Stimulated activated CD8-positive, alpha-beta memory T cell treated with anti-CD3 and anti-CD28 coated beads, Interleukin-12 subunit alpha, Interleukin-12 subunit beta, amount 100 ng/mL, for 4 hours (primary cell): ENCODE results near the gene TRIM62.

Experiments used
- DNase-seq: peaks from one replicate; pipeline ENCODE4 v3.0.0-alpha.2; 2020; ENCODE audit warnings: low read depth

TRIM62 gene

GRCh38 chr1:33180226-33180910, 1.5 kb downstream of the TRIM62 start:
- DNase-seq = no peak

GRCh38 chr1:33178836-33179439, 2.9 kb downstream of the TRIM62 start:
- DNase-seq = no peak

- DNase-seq = no peak
These were observed 3.8 kb downstream of the TRIM62 start for GRCh38 chr1:33177996-33178540.

GRCh38 chr1:33176887-33177286, 5.0 kb downstream of the TRIM62 start:
- no peak for DNase-seq

GRCh38 chr1:33176362-33176850, 5.4 kb downstream of the TRIM62 start:
- no peak for DNase-seq

GRCh38 chr1:33175865-33176264, 6.0 kb downstream of the TRIM62 start:
- DNase-seq = no peak

- DNase-seq = no peak
These were observed 8.8 kb downstream of the TRIM62 start for GRCh38 chr1:33173091-33173490.

GRCh38 chr1:33171977-33172813, 9.6 kb downstream of the TRIM62 start:
- DNase-seq = no peak

GRCh38 chr1:33170351-33171274, 11.2 kb downstream of the TRIM62 start:
- DNase-seq = no peak

GRCh38 chr1:33169290-33170055, 12.4 kb downstream of the TRIM62 start:
- no peak for DNase-seq

- no peak for DNase-seq
These were observed 13.1 kb downstream of the TRIM62 start for GRCh38 chr1:33168556-33169289.

- DNase-seq = no peak
These were observed 14.0 kb downstream of the TRIM62 start for GRCh38 chr1:33167650-33168447.

- DNase-seq = no peak
These were observed 16.0 kb downstream of the TRIM62 start for GRCh38 chr1:33165809-33166208.

- no peak for DNase-seq
These were observed 16.6 kb downstream of the TRIM62 start for GRCh38 chr1:33165209-33165608.

- no peak for DNase-seq
These were observed 18.0 kb downstream of the TRIM62 start for GRCh38 chr1:33163621-33164519.

GRCh38 chr1:33162141-33162540, 19.7 kb downstream of the TRIM62 start:
- no peak for DNase-seq

- no peak for DNase-seq
These were observed 20.7 kb downstream of the TRIM62 start for GRCh38 chr1:33161061-33161681.

- no peak for DNase-seq
These were observed 22.3 kb downstream of the TRIM62 start for GRCh38 chr1:33159577-33159976.
